Neural cell (in vitro differentiated cells): ENCODE data around the gene SCUBE1. TPM values are rescaled to one million over a fixed set of nuclear protein-coding genes. Genes with fewer than 3 reads are reported as not detected.

Experiments used
- H2AFZ ChIP-seq: fragments of 200-600, 300-800 bp; sonication (generic), shearing (Covaris generic); 2 replicates; pipeline ENCODE4 v1.6.0; 2014; ENCODE audit warnings: low read depth, mild to moderate bottlenecking, antibody characterized with exemption, low read length, moderate library complexity
- H3F3A ChIP-seq: fragments of 200-600 bp; shearing (Covaris generic); 2 replicates; pipeline ENCODE4 v1.6.1; 2016; ENCODE audit warnings: mild to moderate bottlenecking, moderate library complexity, mixed read lengths, antibody characterized with exemption, low read length; ENCODE audit not compliant: insufficient read depth, poor library complexity, severe bottlenecking
- H3K27ac ChIP-seq: fragments of 200-600, 300-800 bp; sonication (generic), shearing (Covaris generic); 2 replicates; pipeline ENCODE4 v1.5.1; 2014; ENCODE audit warnings: mild to moderate bottlenecking, low read length, moderate library complexity
- H3K27me3 ChIP-seq: fragments of 300-800, 200-600 bp; sonication (generic), shearing (Covaris generic); 2 replicates; pipeline ENCODE4 v1.6.0; 2014; ENCODE audit warnings: mild to moderate bottlenecking, low read depth, low read length, moderate library complexity; ENCODE audit not compliant: insufficient read depth
- H3K36me3 ChIP-seq: fragments of 300-800, 200-600 bp; sonication (generic), shearing (Covaris generic); 2 replicates; pipeline ENCODE4 v1.5.1; 2014; ENCODE audit warnings: mild to moderate bottlenecking, antibody characterized with exemption, low read length, moderate library complexity; ENCODE audit not compliant: insufficient read depth
- H3K4me2 ChIP-seq: fragments of 300-800, 200-600 bp; sonication (generic), shearing (Covaris generic); 2 replicates; pipeline ENCODE4 v1.6.0; 2014; ENCODE audit warnings: mild to moderate bottlenecking, low read length
- H3K4me3 ChIP-seq: fragments of 300-800, 200-600 bp; sonication (generic), shearing (Covaris generic); 2 replicates; pipeline ENCODE4 v1.5.1; 2014; ENCODE audit warnings: mild to moderate bottlenecking, low read length, moderate library complexity
- H3K79me2 ChIP-seq: fragments of 200-600 bp; shearing (Covaris generic); replicated peaks from 2 replicates; pipeline ENCODE4 v1.6.0; 2014; ENCODE audit warnings: mild to moderate bottlenecking, low read length, moderate library complexity; ENCODE audit not compliant: insufficient read depth
- H3K9ac ChIP-seq: fragments of 300-800, 200-600 bp; sonication (generic), shearing (Covaris generic); 2 replicates; pipeline ENCODE4 v1.6.1; 2016; ENCODE audit warnings: mild to moderate bottlenecking, low read length, mixed read lengths
- H3K9me2 ChIP-seq: fragments of 200-600 bp; shearing (Covaris generic); 2 replicates; pipeline ENCODE4 v1.6.1; 2016; ENCODE audit warnings: mild to moderate bottlenecking, low read length, mixed read lengths; ENCODE audit not compliant: insufficient read depth
- H3K9me3 ChIP-seq: fragments of 200-600, 300-800 bp; sonication (generic), shearing (Covaris generic); 2 replicates; pipeline ENCODE4 v1.6.1; 2016; ENCODE audit warnings: mild to moderate bottlenecking, mixed run types, low read length, moderate library complexity, mixed read lengths
- H4K20me1 ChIP-seq: fragments of 200-600 bp; shearing (Covaris generic); 2 replicates; pipeline ENCODE4 v1.6.1; 2016; ENCODE audit warnings: mild to moderate bottlenecking, mixed run types; ENCODE audit not compliant: insufficient read depth
- EP300 ChIP-seq: fragments of 450-650 bp; conservative IDR thresholded peaks from 2 replicates; pipeline ENCODE4 v1.6.1; 2014; ENCODE audit warnings: antibody characterized with exemption, mild to moderate bottlenecking, moderate library complexity; ENCODE audit not compliant: poor library complexity, severe bottlenecking
- EZH2 ChIP-seq: fragments of 200-600, 300-800 bp; shearing (Covaris generic), sonication (generic); IDR thresholded peaks from 2 replicates; pipeline ENCODE4 v1.6.1; 2014; ENCODE audit warnings: antibody characterized with exemption, low read length, borderline replicate concordance, mild to moderate bottlenecking; ENCODE audit not compliant: insufficient read depth, poor library complexity, severe bottlenecking
- MXI1 ChIP-seq: fragments of 450-650 bp; conservative IDR thresholded peaks from 2 replicates; pipeline ENCODE4 v1.6.1; 2014; ENCODE audit warnings: antibody characterized with exemption, mild to moderate bottlenecking; ENCODE audit not compliant: poor library complexity, severe bottlenecking
- POLR2AphosphoS5 ChIP-seq: IDR thresholded peaks from 2 replicates; pipeline ENCODE4 v1.6.1; 2012
- RAD21 ChIP-seq: fragments of 450-650 bp; conservative IDR thresholded peaks from 2 replicates; pipeline ENCODE4 v1.6.1; 2014; ENCODE audit warnings: antibody characterized with exemption, mild to moderate bottlenecking, moderate library complexity
- SMC3 ChIP-seq: fragments of 450-650 bp; conservative IDR thresholded peaks from 2 replicates; pipeline ENCODE4 v1.6.1; 2014; ENCODE audit warnings: antibody characterized with exemption, mild to moderate bottlenecking, moderate library complexity; ENCODE audit not compliant: poor library complexity
- TAF1 ChIP-seq: IDR thresholded peaks from 2 replicates; pipeline ENCODE4 v1.6.1; 2012; ENCODE audit warnings: low read depth
- polyA plus RNA-seq: library from polyadenylated mRNA; depleted of rRNA; stranded (reverse); fragments of >200 nt; gene quantifications from 2 replicates; pipeline ENCODE4 v1.2.3, GENCODE V29; 2014
- TF ChIP-seq, protein P1 (sequence below): fragments of 450-650 bp; IDR thresholded peaks from 2 replicates; pipeline ENCODE4 v1.5.1; 2014; ENCODE audit warnings: antibody characterized with exemption, mild to moderate bottlenecking, moderate library complexity; ENCODE audit not compliant: poor library complexity, severe bottlenecking
- TF ChIP-seq, protein P2 (sequence below): IDR thresholded peaks from 2 replicates; pipeline ENCODE4 v1.6.1; 2012; ENCODE audit warnings: borderline replicate concordance

SCUBE1 gene
- polyA plus RNA-seq, 1 donor from 2014 or later: 8.4 TPM

DNA sequence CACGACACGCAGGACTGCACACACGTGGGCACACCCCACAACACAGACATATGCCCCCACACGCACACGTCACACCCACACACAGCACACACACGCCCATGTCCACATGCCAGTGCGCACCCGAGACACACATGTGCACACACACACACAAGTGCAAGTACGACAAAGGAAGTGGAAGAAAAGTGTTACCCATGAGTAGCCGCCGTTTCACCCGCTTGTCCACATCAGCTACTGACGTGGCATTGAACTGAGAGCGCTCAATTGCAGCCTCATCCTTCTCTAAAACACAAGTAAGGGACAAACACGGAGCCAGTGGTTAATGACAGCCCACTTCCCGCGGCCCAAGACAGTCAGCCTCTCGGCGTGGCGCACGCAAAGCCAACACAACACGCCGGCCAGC, 87.9 kb downstream of the SCUBE1 start:
- Histone ChIP-seq H4K20me1 (no peaks in the 10 kb centered on the region), H3K27ac (no peak overlapping the region), H3K36me3 (no peaks in the 10 kb centered on the region), H3K9me3 (no peaks in the 10 kb centered on the region), H3K9me2 (no peaks in the 10 kb centered on the region), H3K27me3 (no peaks in the 10 kb centered on the region), H3K9ac (no peak overlapping the region), H2AFZ (no peak overlapping the region), H3K4me3 (no peak overlapping the region), H3K4me2 (no peak overlapping the region), H3K79me2 (no peaks in the 10 kb centered on the region), H3F3A (no peaks in the 10 kb centered on the region)
- TF ChIP-seq POLR2AphosphoS5 (no peak), EZH2 (no peak), SMC3 (no peak), MXI1 (no peak), RAD21 (no peak), EP300 (no peak), TAF1 (no peak)
- TF ChIP-seq, protein P1, sequence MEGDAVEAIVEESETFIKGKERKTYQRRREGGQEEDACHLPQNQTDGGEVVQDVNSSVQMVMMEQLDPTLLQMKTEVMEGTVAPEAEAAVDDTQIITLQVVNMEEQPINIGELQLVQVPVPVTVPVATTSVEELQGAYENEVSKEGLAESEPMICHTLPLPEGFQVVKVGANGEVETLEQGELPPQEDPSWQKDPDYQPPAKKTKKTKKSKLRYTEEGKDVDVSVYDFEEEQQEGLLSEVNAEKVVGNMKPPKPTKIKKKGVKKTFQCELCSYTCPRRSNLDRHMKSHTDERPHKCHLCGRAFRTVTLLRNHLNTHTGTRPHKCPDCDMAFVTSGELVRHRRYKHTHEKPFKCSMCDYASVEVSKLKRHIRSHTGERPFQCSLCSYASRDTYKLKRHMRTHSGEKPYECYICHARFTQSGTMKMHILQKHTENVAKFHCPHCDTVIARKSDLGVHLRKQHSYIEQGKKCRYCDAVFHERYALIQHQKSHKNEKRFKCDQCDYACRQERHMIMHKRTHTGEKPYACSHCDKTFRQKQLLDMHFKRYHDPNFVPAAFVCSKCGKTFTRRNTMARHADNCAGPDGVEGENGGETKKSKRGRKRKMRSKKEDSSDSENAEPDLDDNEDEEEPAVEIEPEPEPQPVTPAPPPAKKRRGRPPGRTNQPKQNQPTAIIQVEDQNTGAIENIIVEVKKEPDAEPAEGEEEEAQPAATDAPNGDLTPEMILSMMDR: no peak
- TF ChIP-seq, protein P2, sequence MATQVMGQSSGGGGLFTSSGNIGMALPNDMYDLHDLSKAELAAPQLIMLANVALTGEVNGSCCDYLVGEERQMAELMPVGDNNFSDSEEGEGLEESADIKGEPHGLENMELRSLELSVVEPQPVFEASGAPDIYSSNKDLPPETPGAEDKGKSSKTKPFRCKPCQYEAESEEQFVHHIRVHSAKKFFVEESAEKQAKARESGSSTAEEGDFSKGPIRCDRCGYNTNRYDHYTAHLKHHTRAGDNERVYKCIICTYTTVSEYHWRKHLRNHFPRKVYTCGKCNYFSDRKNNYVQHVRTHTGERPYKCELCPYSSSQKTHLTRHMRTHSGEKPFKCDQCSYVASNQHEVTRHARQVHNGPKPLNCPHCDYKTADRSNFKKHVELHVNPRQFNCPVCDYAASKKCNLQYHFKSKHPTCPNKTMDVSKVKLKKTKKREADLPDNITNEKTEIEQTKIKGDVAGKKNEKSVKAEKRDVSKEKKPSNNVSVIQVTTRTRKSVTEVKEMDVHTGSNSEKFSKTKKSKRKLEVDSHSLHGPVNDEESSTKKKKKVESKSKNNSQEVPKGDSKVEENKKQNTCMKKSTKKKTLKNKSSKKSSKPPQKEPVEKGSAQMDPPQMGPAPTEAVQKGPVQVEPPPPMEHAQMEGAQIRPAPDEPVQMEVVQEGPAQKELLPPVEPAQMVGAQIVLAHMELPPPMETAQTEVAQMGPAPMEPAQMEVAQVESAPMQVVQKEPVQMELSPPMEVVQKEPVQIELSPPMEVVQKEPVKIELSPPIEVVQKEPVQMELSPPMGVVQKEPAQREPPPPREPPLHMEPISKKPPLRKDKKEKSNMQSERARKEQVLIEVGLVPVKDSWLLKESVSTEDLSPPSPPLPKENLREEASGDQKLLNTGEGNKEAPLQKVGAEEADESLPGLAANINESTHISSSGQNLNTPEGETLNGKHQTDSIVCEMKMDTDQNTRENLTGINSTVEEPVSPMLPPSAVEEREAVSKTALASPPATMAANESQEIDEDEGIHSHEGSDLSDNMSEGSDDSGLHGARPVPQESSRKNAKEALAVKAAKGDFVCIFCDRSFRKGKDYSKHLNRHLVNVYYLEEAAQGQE: no peak

DNA sequence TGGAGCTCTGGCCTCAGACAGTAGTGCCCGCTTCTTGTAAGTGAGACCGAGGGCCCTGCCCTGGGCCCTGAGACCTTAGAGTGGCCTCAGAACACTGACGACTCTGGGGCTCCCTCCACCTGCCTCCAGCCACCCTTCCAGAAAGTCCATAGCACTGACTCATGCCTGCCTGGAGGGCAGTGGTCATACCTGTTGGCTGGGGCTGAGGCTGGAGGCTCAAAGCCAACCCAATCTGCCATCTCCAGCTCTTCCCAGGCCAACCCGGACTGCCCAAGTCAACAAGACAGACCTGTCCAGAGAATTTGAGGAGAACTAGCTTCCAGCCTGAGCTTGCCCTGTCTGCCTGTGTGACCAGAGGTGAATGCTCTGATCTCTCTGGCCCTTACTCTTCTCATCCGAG, 89.3 kb downstream of the SCUBE1 start:
- H3K9me2 ChIP-seq: no peaks in the 10 kb centered on the region
- H4K20me1 ChIP-seq: no peaks in the 10 kb centered on the region
- no peaks in the 10 kb centered on the region for H3K36me3 ChIP-seq

More for the DNA sequence above, 89.3 kb downstream of the SCUBE1 start:
- no peak overlapping the region for H3K9ac ChIP-seq
- H2AFZ ChIP-seq: no peak overlapping the region
- H3K79me2 ChIP-seq: no peaks in the 10 kb centered on the region
- H3K4me3 ChIP-seq: no peak overlapping the region
- TF ChIP-seq EZH2 (no peak), RAD21 (no peak), SMC3 (no peak), EP300 (no peak), TAF1 (no peak), POLR2AphosphoS5 (no peak), MXI1 (no peak)
- TF ChIP-seq, protein P1: no peak
- TF ChIP-seq, protein P2: no peak
- H3F3A ChIP-seq: no peaks in the 10 kb centered on the region
- no peak overlapping the region for H3K4me2 ChIP-seq
- H3K9me3 ChIP-seq: no peaks in the 10 kb centered on the region
- H3K27me3 ChIP-seq: no peaks in the 10 kb centered on the region
- no peak overlapping the region for H3K27ac ChIP-seq
